Astrocyte of the cerebellum (primary cell): ENCODE measurements around the gene GOLGA8R.
"Not testable (repeated sequence)": the region's sequence is repeated elsewhere in the genome, so short reads cannot be mapped to it uniquely, and the experiment has no call there.

ENCODE experiments used
- DNase-seq: peaks from one replicate; pipeline ENCODE4 v3.0.0-alpha.2; 2011; ENCODE audit warnings: low read depth
- H3K4me3 ChIP-seq: 2 replicates; pipeline ENCODE4 v1.5.1; 2011; ENCODE audit warnings: mild to moderate bottlenecking, low read depth, low read length, moderate library complexity
- in situ Hi-C: cut with HindIII; loops from 2 replicates; pipeline ENCODE4 v1.10.0; 2017; ENCODE audit warnings: low sequenced_read_pairs

Gene GOLGA8R

DNA sequence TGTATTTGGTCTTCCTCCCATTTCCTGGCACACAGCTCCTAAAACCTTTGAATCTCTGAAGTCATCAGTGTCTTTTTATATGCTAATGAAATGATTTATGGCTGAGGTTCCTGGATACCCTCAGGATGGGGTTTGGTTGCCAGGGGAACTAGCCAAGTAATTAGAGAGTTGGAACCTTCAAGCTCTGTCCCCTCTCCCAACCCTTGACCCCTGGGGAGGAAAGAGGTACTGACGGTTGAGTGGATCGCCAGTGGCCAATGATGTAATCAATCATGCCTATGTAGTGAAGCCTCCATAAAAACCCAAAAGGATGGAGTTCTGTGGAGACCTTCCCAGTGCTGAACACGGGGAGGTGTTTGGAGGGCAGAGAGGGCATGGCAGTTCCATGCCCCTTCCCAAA, 45.8 kb downstream of the GOLGA8R start:
- in situ Hi-C loops, DNase-seq: not testable (repeated sequence)

DNA sequence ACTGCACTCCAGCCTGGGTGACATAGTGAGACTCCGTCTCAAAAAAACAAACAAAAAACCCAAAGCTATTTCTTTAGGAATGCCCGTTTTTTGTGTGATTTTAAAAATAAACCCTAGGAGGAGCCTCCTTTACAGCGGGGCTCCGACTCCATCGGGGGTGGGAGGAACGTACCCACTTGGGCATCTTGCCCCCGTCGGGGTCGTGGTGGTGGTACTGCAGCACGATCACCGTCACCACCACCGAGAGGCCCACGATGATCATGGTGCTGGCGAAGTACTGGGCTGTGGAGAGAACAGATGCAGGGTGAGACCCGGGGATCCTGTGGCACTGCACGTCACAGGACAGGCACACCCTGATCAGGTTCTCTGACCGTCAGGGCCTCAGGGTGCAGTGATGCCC, 46.8 kb downstream of the GOLGA8R start:
- in situ Hi-C loops, H3K4me3 ChIP-seq, DNase-seq: not testable (repeated sequence)

More for the DNA sequence above, 45.8 kb downstream of the GOLGA8R start:
- H3K4me3 ChIP-seq = not testable (repeated sequence)

DNA sequence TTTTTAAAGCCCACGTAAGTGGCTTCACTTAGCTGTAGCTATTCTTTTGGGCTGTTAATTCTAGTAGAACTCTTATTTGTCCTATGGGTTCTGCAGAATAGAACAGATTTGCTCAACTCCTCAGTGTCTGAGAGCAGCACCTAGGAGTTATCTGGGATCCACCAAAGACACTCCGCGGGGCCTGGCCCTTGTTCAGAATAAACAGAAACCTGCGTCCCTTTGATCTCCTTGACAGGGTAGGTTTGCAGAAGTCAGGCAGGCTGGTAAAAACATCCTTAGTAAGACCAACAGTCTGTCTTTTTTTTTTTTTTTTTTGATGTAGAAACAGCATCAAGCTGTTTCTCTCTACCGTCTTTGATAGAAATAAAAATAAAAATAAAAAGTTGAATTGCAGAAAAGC, 52.7 kb downstream of the GOLGA8R start:
- in situ Hi-C loops, DNase-seq, H3K4me3 ChIP-seq: not testable (repeated sequence)

DNA sequence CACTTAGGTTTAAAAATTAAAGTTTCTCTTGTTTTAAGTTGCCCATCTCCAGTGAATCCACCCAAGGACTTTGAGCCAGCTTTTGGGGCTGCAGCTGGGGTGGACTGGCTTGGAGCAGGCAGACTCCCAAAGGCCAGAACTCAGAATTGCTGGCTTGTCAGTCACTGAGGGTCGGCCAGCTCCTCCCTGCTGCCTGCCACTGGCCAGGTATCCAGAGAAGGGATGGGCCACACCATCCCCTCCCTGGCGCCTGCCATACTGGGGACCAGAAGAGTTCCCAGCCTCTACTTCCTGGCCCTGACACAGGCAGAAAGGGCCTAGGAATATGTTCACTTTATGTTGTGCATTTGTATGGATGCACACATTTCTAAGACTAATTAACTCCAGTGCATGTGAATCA, 53.1 kb downstream of the GOLGA8R start:
- in situ Hi-C loops, H3K4me3 ChIP-seq, DNase-seq: not testable (repeated sequence)

DNA sequence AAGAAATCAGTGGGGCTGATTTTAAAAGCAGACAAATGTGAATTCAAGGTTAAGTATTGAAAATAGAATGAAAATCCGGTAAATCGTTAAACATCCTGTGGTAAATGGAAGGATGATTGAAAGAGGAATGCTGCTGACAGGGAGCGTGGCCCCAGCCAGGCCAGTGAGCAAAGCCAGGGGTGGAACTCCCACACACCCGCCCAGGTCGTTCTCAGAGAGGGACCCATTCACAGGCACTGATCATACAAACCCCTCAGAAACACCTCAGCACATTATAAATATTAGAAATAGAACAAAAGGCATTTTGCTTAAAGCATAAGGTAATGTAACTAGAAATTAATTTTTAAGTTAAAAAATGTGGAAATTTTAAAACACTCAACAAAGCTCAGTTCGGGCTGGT, 59.0 kb downstream of the GOLGA8R start:
- DNase-seq, in situ Hi-C loops, H3K4me3 ChIP-seq: not testable (repeated sequence)
